HG02970 (cell line): ENCODE data around the gene MRPL14.
"Not testable (repeated sequence)": the region's sequence is repeated elsewhere in the genome, so short reads cannot be mapped to it uniquely, and the experiment has no call there.

Experiments used
- ATAC-seq: cut with Tn5 transposase; IDR thresholded peaks from one replicate; pipeline ENCODE4 v1.9.1; 2021; ENCODE audit warnings: mild to moderate bottlenecking, moderate library complexity, moderate number of reproducible peaks; ENCODE audit not compliant: unreplicated experiment, low FRiP score

Gene MRPL14

DNA sequence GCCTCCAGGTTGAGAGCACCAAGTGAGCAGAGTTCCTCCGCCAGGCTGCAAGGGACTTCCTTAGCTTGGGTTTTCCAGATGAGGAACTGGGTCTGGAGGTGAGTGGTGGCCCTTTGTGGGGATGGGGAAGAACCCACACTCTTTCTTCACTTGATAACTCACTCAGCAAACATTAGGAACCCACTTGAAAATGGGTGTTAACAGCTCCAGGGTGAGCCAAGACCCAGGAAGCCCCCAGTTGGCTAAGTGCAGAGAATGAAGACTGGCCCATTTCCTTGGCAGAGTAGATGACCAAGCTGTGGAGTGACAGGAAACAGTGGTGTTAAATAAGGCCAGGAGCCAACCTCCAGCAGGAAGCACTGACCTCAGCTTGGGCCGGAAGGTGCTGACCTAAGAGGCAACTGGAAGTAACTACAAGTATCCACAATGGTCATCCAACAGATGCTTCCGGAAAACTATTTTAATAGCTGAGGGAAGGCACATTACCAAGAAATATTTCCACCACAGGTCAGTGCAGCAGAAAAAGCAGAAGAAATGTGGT lies 22.7 kb downstream of the MRPL14 start:
- no peak for ATAC-seq

DNA sequence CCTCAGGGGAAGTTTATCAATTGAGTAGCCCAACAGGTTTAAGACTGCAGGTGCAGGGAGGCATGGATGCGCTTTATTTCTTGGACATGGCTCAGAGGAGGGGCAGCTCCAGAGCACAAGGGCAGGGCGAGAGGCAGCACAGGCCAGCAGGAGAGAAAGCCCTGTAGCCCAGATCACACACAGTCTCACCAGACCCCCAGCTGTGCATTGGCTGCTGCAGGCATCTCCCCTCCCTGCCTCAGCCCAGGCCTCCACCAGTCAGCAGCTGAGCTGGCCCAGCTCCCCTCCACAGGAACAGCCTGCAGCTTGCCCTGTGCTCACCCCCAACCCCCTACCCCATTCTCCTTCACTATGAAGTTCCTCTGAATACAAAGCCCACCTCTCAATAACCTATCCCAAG lies 24.7 kb downstream of the MRPL14 start:
- ATAC-seq = no peak

DNA sequence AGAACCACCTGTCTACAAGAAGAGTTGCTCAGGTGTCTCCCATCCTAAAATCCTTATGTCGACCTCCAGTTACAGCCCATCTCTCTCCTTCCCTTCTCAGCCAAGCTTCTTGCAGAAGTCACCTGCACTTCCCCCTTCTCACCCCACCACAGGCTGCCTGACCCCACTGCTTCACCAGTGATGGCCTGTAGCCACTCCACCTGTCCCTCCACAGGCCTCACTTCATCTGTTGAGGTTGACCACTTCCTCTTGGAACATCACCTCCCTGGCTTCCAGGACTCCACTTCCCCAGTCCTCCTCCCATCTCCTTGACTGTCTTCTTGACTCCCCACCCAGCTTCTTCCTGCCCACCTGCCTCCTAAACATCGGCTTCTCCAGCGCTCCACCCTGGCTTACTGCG lies 25.4 kb downstream of the MRPL14 start:
- no peak for ATAC-seq

DNA sequence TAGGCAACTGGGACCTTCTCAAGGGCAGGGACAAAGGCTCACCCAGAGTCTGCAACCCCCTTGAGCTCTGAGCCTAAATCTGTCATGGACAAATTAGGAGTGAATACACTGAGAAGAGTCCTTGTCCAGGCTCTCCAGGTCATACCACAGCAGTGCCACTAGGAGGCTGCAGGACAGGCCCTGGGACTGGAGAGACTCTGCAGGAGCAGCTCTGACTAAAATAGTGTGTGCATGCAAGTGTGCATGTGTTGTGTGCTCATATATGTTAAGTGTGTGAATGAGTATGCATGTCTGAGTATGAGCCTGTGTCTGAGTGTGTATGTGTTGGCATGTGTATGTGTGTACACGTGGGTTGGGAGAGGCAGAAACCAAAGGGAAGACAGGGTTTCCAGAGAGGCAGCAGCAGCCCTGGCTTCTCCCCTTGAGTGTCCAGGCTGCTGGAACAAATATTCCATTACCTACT lies 27.1 kb downstream of the MRPL14 start:
- no peak for ATAC-seq

DNA sequence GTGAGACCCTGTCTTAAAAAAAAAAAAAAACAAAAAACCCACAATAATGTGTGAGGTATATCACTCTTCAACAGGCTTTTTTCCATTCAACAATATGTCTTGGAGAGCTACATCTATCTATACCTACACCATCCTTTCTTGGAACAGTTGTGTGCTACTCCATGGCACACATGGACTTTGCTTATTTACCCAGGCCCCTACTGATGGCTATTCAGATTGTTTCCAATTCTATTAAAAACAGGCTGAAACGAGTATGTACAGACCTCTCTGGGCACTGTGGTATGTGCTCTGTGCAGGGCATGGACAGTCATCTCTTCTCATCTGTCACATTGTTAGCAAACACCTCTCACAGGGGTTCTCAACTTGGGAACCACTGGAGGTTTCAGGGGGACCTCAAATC lies 28.1 kb downstream of the MRPL14 start:
- ATAC-seq = no peak

DNA sequence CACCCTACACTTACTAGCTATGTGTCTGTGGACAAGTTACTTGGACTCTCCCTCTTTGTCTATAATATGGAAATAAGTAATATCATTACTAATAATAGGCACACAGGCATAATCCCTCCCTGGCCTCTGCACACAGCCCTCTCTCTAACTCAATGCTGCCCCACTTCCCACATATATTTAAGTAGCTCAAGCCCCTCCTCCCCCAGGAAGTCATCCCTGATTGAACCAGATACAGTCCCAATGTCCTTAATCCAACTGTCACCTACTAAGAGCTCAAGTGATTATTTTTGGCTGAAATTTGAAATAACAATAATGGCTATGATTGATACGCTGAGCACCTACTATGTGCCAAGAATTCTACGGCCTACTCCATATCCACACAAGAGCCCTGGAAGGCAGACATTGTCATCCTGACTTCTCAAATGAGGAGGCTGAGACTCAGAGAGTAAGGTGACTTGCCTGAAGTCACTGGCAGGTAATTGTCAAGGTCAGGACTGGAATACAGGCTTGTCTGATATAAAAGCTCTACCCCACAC lies 29.4 kb downstream of the MRPL14 start:
- no peak for ATAC-seq

DNA sequence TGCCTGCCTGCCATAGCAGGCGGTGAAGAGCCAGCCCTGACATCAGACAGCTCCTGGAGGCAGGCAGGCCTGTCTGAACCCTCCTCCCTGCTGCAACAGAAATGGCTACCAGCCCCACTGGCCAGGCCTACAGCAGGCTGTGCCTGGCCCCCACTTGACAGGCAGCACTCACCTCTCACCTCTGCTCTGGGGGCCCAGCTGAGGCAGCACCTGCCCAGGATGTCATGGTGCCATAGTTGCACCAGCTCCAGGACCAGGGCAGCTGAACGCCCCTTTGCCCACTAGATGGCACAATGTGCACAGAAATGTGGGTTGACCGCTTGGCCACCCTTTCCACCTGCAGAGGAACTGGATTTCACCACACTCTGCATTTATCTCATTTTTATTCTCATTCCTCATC lies 30.6 kb downstream of the MRPL14 start:
- no peak for ATAC-seq

DNA sequence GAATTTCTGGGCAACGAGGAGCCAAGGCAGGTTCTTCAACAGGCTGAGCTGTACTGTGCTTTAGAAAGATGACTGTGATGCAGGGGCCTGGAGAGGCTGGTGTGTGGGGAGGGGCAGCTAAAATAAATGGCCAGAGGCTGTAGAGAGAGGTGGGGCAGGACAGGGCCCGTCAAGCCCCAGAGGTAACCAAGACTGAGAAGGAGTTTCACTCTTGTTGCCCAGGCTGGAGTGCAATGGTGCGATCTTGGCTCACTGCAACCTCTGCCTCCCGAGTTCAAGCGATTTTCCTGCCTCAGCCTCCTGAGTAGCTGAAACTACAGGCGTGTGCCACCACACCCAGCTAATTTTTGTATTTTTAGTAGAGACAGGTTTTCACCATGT lies 32.0 kb downstream of the MRPL14 start:
- ATAC-seq = not testable (repeated sequence)

DNA sequence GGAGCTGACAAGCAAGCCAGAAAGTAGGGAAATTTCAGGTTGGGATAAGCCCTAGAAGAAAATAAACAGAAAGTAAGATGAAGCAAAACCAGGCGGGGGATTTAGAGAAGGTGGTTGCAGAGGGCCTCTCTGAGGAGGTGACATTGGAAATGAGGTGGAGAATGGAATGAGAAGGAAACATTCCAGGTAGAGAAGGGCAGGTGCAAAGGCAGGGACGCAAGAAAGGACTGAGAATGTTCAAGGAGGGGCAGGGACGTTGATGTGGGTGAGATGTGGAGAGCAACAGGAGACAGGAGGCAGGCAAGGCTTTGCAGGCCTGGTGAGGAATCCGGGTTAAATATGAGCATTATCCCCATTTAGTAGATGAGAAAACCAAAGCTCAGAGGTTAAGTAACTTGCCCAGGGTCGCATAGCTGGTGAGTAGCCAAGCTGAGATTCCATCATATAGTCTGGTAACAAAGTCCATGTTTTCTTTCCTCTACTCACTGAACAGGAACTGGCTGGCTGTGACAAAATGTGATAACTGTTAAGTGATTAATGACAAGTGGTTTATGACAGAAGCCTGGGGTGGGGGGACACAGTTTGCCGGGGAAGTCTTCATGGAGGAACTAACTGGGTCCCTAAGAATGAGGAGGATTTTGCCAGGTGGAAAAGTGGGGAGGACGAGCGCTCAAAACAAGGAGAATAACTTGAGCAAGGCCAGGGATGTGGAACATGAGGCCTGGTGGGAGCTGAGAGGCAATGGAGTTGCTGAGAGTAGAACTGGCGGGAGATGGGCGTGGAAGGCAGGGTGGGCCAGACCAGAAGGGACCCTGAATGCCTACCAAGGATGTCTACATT lies 32.6 kb downstream of the MRPL14 start:
- ATAC-seq = no peak

DNA sequence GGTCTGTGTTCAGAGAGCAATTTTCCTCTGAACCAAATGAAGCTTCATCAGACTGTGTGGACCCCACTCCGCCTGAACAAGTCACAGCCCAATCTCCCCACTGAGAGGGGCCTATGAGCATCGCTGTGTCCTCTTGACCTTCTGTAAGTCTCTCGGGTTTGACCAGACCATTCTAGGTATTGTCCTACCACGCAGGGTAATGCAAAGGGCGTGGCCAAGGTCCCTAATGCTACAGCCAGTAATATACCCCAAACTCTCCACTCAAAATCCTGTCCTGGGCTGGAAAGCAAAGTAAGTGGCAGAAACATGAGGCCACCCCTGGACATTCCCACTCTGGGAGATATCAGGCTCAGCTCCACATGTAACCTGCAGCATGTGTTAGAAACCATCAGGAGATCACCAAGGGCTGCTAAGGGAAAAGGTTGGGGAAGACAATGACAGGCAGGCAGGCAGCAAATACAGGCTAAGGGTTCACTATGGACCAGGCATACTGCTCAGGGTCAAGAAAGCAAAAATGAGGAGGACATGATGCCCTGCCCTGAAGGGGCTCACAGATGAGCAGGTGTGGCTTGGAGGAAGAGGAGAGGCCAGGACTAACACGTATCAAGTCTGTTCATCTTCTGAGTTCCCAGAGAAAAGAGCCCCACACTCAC lies 33.4 kb downstream of the MRPL14 start:
- no peak for ATAC-seq

DNA sequence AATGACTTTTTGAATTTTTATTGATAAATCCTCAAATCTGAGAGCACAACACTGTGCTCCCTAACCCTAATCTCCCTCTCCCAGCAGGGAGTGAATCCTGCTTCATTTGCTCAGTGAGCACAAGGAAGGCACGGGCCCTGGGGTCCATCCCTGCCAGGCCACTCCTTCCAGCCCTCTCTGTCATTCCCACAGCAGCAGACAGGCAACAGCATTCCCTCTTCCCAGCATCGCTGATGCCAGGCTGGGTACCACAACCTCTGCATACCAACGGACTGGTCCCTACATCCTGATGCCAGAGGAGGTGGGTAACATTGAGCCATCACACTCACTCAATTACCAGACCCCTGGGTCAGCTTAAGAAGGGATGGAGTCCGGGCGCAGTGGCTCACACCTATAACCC lies 34.2 kb downstream of the MRPL14 start:
- no peak for ATAC-seq

DNA sequence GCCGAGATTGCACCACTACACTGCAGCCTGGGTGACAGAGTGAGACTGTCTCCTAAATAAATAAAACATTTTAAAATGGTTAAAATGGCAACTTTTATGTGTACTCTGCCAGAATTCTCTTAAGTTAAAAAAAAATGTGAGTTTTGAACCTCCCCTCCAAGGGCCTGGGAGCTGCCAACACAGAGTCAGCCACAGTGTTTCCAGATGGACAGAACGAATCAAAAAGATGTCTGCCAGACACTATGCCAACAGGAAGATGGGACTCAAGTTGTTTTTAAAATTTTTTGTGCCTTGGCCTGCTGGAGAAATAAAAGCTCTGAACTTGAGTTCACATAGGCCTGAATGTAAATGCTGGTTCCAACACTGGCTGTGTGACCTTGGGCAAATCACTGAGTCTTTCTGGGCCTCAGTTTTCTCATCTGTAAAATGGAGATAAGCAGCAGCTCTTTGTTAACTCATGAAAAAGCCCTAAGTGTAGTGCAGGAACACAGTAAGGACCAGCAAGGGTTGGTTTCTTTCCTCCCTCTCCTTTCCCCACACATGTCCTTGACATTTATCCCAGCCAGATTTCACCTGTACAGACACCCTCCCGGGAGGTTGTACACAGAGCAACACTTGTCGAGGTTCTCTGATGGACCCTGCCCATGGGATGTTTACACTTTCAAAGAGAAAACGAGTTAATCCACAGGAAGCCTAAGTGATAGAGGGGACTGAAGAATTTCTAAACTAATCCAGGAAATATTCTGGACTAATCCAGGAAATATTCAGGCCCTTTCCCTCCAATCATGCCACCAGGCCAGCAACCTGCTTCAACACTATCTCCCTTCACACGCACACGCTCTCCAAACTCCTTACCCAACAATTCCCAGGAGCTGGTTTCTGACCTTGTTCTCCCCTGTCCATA lies 35.0 kb downstream of the MRPL14 start:
- ATAC-seq = no peak

DNA sequence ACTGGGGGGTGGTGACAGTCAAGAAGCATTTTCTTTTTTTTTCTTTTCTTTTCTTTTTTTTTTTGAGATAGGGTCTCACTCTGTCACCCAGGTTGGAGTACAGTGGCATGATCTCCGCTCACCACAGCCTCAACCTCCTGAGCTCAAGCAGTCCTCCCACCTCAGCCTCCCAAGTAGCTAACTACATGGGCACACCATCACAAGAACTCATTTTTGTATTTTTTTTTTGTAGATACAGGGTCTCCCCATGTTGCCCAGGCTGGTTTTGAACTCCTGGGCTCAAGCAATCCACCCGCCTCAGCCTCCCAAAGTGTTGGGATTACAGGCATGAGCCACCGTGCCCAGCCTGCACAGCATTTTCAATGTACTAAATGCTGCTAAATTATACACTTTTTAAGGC lies 35.9 kb downstream of the MRPL14 start:
- ATAC-seq = not testable (repeated sequence)

DNA sequence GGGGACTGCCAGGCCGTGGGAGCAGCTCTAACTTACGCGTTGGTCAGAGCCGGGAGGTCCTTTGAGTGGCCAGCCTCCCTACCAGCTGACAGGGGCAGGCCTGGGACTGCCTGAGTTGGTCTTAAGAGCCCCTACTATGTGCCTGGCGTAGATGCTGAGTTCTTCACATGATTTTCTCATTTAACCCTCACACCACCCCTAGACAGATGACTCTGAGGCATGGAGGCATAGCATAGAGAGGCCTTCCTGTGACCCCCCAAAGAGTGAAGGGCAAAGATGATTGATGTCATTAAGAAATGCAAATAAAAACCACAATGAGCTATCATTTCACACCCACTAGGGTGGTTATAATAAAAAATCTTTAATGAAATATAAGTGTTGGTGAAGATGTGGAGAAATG lies 36.8 kb downstream of the MRPL14 start:
- ATAC-seq = no peak

DNA sequence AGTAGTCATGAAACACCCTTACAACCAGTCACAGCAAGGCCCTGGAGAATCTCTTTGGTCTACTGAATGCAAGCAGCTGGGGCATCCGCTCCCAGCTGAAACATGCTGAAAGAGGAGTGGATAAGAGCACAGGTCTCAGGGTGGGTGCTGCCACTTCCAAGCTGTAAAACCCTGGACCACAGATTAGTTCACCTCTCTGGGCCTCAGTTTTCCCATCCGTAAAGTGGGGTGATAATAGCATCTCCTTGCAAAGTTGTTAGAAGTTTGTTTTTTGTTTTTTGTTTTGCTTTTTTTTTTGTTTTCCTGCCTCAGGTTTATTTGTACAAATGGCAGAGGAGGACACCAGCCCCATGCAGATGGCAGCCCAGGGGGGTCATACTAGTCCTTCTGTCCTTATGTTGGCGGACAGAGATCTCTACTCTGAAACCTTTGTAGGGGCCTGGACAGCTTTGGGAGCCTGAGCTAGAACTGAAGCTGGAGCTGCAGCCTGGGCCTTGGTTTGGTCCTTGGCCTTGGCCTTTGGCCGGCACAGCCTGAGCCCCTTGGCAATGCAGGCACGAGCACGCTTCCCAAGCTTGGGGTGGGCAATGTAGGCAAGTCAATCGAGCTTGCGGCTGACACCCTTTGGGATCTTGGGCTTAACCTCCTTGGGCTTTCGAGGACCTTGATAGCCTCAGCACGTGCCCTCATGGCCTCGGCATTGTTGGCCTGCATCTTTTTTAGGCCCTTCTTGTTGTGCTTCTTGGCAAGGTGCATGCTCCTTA lies 38.2 kb downstream of the MRPL14 start:
- ATAC-seq = no peak

DNA sequence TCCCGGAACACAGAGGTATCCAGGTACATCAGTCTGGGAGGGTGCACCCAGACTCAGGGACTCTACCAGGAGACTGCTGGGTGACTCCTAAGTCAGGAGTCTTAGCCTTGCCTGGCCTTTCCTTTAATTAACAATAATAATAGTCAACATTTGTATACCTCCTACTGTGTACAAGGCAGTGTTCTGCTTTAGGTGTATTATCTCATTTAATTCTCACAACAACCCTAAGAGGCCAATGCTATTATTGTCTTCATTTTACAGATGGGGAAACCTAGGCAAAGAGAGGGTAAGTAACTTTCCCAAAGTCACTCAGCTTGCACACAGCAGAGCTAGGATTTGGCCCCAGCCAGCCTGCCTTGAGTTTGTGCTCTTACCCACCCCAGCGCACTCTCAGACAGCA lies 39.6 kb downstream of the MRPL14 start:
- ATAC-seq = no peak

DNA sequence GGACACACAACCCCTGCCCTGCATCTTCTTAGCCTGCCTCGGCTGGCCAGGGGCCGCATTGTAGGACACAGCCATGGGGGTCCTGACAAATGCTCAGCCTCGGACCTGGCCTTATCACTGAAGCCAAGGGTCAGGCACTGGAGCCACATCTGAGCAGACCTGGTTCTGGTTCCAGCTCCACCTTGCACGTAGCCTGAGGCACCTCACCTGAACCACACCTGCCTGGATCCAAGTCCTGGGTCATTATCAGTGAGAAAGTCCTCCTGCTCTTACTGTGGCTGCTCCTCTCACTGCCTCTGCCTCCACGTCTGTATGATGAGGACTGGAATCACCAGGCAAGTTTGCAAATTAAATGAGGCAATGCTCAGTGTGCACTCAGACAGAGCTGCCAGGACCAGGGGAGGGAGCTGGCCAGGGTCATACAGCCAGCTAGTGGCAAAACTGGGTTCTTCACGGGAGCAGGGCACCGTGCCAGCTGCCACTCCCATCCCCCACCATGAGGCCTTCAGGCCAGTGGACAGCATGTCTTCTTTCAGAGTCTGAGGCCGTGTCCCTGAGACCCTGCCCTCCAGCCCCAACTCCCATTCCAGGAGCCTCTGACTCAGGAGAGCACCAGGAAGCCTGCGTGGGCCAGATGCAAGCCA lies 40.2 kb downstream of the MRPL14 start:
- no peak for ATAC-seq

DNA sequence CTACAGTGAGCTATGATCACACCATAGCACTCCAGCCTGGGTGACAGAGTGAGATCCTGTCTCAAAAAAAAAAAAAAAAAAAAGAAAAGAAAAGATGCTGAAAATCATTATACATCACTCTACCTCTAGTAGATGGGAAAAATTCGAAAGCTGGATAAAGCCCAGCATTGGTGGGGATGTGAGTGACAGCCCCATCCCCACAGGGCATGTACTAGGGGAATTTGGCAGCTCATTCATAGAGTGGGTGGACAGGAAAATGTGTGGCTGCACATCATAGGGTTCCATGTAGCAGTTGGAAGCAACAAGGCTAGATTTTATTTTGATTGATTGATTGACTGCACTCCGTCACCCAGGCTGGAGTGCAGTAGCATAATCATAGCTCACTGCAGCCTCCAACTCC lies 42.0 kb downstream of the MRPL14 start:
- no peak for ATAC-seq
